Adrenal gland (tissue), 12 donors: Measurements from ENCODE around the gene IL31. TPM values are rescaled to one million over a fixed set of nuclear protein-coding genes. Genes with fewer than 3 reads are reported as not detected.

Experiments
- DNase-seq, 7 donors: peaks; one replicate each; pipeline ENCODE4 v3.0.0-alpha.2; 2019 to 2020
- H3K27ac ChIP-seq, 5 donors: fragments of 200-600 bp; sonication (generic) in 4 of 5; 1 replicate in 3 of 5; 2 replicates in 2 of 5; pipeline versions ENCODE4 v1.5.1 to v1.8.0; 2016 to 2020; ENCODE audit warnings: mild to moderate bottlenecking in 1 of 5
- H3K27me3 ChIP-seq: fragments of 200-600 bp; 2 replicates; pipeline ENCODE4 v1.8.0; 2021
- H3K36me3 ChIP-seq, 2 donors: fragments of 200-600 bp; replicated peaks in 1 of 2; 1 replicate in 1 of 2; 2 replicates in 1 of 2; pipeline versions ENCODE4 v1.5.1 to v1.8.0; 2018 to 2022
- H3K4me1 ChIP-seq, 2 donors: fragments of 200-600 bp; replicated peaks in 1 of 2; 1 replicate in 1 of 2; 2 replicates in 1 of 2; pipeline versions ENCODE4 v1.5.1 to v1.8.0; 2018 to 2021
- H3K4me3 ChIP-seq, 4 donors: fragments of 200-600 bp; sonication (generic) in 3 of 4; one replicate each; pipeline ENCODE4 v1.5.1; 2016 to 2018
- H3K9me3 ChIP-seq, 3 donors: fragments of 200-600 bp; sonication (generic) in 1 of 3; replicated peaks in 1 of 3; 1 replicate in 2 of 3; 2 replicates in 1 of 3; pipeline versions ENCODE4 v1.5.1 to v1.8.0; 2016 to 2021
- POLR2A ChIP-seq, 2 donors: fragments of 450-650 bp; IDR thresholded peaks; one replicate each; pipeline ENCODE4 v1.6.1; 2017; ENCODE audit warnings: antibody characterized with exemption in 2 of 2, mild to moderate bottlenecking in 2 of 2, moderate library complexity in 1 of 2
- WGBS, 4 donors: extraction: QIAGEN DNeasy Blood & Tissue Kit in 2 of 4; methylation state at CpG; one replicate each; pipeline versions ENCODE4 v1.1.5 to v1.1.7; 2013 to 2017; 5-methylcytosine and 5-hydroxymethylcytosine counted together
- intact Hi-C, 2 donors: fragments of 100-400 bp; cut with DNase I; formaldehyde crosslinking; loops; one replicate each; pipeline versions ENCODE4 v1.14.1 to v1.15.0; 2022 to 2023
- polyA plus RNA-seq, 3 donors: library from polyadenylated mRNA; stranded (reverse); fragments of 200-250 nt in 2 of 3; fragments of 350-450 nt in 1 of 3; fragmentation: Illumina TruSeq in 1 of 3; extraction: RNeasy Lipid Tissue Mini Kit (QIAGEN cat#74804) in 1 of 3; gene quantifications; one replicate each; pipeline ENCODE4 v1.2.3, GENCODE V29; 2013 to 2014
- total RNA-seq, 9 donors: library from RNA; depleted of rRNA in 4 of 9; stranded (reverse); fragments of >200 nt in 4 of 9; fragments of 120-200 nt in 1 of 9; fragmentation: NEBNext Ultra II Directional in 1 of 9; extraction: Animal tissue kit (Norgen Biotek cat#: 25700) in 1 of 9; gene quantifications; one replicate each; pipeline versions ENCODE4 v1.1.0 to v1.2.4, GENCODE V29; 2013 to 2023
- TF ChIP-seq, protein P1 (sequence below), 6 experiments: fragments of 450-650 bp in 4 of 6; fragments of 200-600 bp in 2 of 6; sonication (generic) in 1 of 6; IDR thresholded peaks; 1 replicate in 5 of 6; 2 replicates in 1 of 6; pipeline versions ENCODE4 v1.5.1 to v1.8.0; 2016 to 2021; ENCODE audit warnings: antibody characterized with exemption in 6 of 6, mild to moderate bottlenecking in 2 of 6, moderate library complexity in 1 of 6
- donor health status: healthy with polysubstance abuse.
- donor health status: Bipolar disorder and iron deficiency.
- donor health status: DM: yes; HTN: yes; CAD: no.
- donor health status: DM: no; HTN: no; CAD: no.
- donor health status: DM: no; HTN: no; CAD: no.
- donor health status: DM: yes; HTN: yes; CAD: no.

Gene IL31
- total and polyA plus RNA-seq, 12 donors = not detected

- intact Hi-C loops = no loop called here
Measured at GRCh38 chr12:122202017-122202416, 28.0 kb upstream of the IL31 start.

GRCh38 chr12:122201381-122201780 is 27.4 kb upstream of the IL31 start:
- Histone ChIP-seq H3K9me3 (no peaks in the 10 kb centered on the region), H3K36me3 (no peaks in the 10 kb centered on the region), H3K27me3 (peaks cover 29% of the 10 kb centered on the region), H3K27ac (no peak overlapping the region), H3K4me1 (peaks cover 8% of the 10 kb centered on the region in 2 donors), H3K4me3 (no peak overlapping the region)
- intact Hi-C loops = no loop called here
- DNase-seq = no peak
- no peak for TF ChIP-seq POLR2A (IDR thresholded peaks at IDR 0.05)
- TF ChIP-seq, protein P1, sequence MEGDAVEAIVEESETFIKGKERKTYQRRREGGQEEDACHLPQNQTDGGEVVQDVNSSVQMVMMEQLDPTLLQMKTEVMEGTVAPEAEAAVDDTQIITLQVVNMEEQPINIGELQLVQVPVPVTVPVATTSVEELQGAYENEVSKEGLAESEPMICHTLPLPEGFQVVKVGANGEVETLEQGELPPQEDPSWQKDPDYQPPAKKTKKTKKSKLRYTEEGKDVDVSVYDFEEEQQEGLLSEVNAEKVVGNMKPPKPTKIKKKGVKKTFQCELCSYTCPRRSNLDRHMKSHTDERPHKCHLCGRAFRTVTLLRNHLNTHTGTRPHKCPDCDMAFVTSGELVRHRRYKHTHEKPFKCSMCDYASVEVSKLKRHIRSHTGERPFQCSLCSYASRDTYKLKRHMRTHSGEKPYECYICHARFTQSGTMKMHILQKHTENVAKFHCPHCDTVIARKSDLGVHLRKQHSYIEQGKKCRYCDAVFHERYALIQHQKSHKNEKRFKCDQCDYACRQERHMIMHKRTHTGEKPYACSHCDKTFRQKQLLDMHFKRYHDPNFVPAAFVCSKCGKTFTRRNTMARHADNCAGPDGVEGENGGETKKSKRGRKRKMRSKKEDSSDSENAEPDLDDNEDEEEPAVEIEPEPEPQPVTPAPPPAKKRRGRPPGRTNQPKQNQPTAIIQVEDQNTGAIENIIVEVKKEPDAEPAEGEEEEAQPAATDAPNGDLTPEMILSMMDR (IDR thresholded peaks at IDR 0.05) = no peak
- WGBS, 4 donors = 82 to 87% (median 87%) methylated on average over 5 of the region's 5 CpGs

More at GRCh38 chr12:122202017-122202416, 28.0 kb upstream of the IL31 start:
- WGBS, 4 donors = 84 to 93% (median 90%) methylated on average over 6 of the region's 6 CpGs
- H3K4me1 ChIP-seq = peaks cover 8% of the 10 kb centered on the region in 2 donors
- peaks cover 0 to 3% of the 10 kb centered on the region in 2 donors for H3K36me3 ChIP-seq
- no peak for TF ChIP-seq POLR2A (IDR thresholded peaks at IDR 0.05)
- H3K4me3 ChIP-seq = no peak overlapping the region
- DNase-seq = no peak
- peaks cover 29% of the 10 kb centered on the region for H3K27me3 ChIP-seq
- no peak overlapping the region for H3K27ac ChIP-seq
- no peaks in the 10 kb centered on the region for H3K9me3 ChIP-seq

GRCh38 chr12:122200541-122201175 is 26.6 kb upstream of the IL31 start:
- intact Hi-C loops = no loop called here
- no peak for DNase-seq

GRCh38 chr12:122199484-122200355 is 25.7 kb upstream of the IL31 start:
- no peak for DNase-seq
- Histone ChIP-seq H3K36me3 (no peaks in the 10 kb centered on the region), H3K4me1 (peaks cover 0 to 8% of the 10 kb centered on the region in 2 donors), H3K27ac (no peak overlapping the region), H3K9me3 (no peaks in the 10 kb centered on the region), H3K4me3 (no peak overlapping the region), H3K27me3 (peaks cover 29% of the 10 kb centered on the region)
- intact Hi-C loops = no loop called here
- 82 to 85% (median 85%) methylated on average over 27 to 29 of the region's 29 CpGs for WGBS, 4 donors
- no peak for TF ChIP-seq POLR2A (IDR thresholded peaks at IDR 0.05)
- TF ChIP-seq, protein P1 (IDR thresholded peaks at IDR 0.05) = no peak

More at GRCh38 chr12:122200541-122201175, 26.6 kb upstream of the IL31 start:
- Histone ChIP-seq H3K4me3 (no peak overlapping the region), H3K4me1 (peaks cover 6 to 8% of the 10 kb centered on the region in 2 donors), H3K27me3 (peaks cover 29% of the 10 kb centered on the region), H3K27ac (no peak overlapping the region), H3K9me3 (no peaks in the 10 kb centered on the region), H3K36me3 (no peaks in the 10 kb centered on the region)
- TF ChIP-seq, protein P1 (IDR thresholded peaks at IDR 0.05) = no peak
- no peak for TF ChIP-seq POLR2A (IDR thresholded peaks at IDR 0.05)
- 69 to 81% (median 77%) methylated on average over 12 to 24 of the region's 24 CpGs for WGBS, 4 donors
